SH-SY5Y (cell line): ENCODE results near the gene DENND6B.

Source experiments
- GATA2 ChIP-seq: IDR thresholded peaks from 2 replicates; pipeline ENCODE4 v1.6.1; 2011; ENCODE audit warnings: mild to moderate bottlenecking, low read depth, low read length
- GATA3 ChIP-seq: IDR thresholded peaks from 2 replicates; pipeline ENCODE4 v1.6.1; 2011; ENCODE audit warnings: low read depth, mild to moderate bottlenecking, low read length, moderate library complexity

GRCh38 chr22:50376085-50376651 lies 49.4 kb upstream of the DENND6B start:
- TF ChIP-seq GATA2 (no peak), GATA3 (no peak)
